Liver (tissue), 9 donors: ENCODE data around the gene OSBPL10. TPM values are rescaled to one million over a fixed set of nuclear protein-coding genes. Genes with fewer than 3 reads are reported as not detected.

Source experiments
- DNase-seq: peaks from one replicate; pipeline ENCODE4 v3.0.0-alpha.2; 2017; ENCODE audit warnings: low spot score
- H3K27ac ChIP-seq, 2 donors: one replicate each; pipeline ENCODE4 v1.7.0; 2013; ENCODE audit warnings: inconsistent platforms in 2 of 2, low read length in 2 of 2, control low read depth in 1 of 2, low read depth in 1 of 2, mild to moderate bottlenecking in 1 of 2
- H3K27me3 ChIP-seq, 4 donors: one replicate each; pipeline versions ENCODE4 v1.6.1 to v1.7.0; 2013; ENCODE audit warnings: low read length in 3 of 4, inconsistent platforms in 1 of 4, mild to moderate bottlenecking in 1 of 4, moderate library complexity in 1 of 4; ENCODE audit not compliant: control insufficient read depth in 4 of 4, insufficient read depth in 4 of 4
- H3K36me3 ChIP-seq, 4 donors: one replicate each; pipeline versions ENCODE4 v1.6.1 to v1.7.0; 2013; ENCODE audit warnings: low read length in 3 of 4, mild to moderate bottlenecking in 3 of 4, low read depth in 1 of 4, moderate library complexity in 1 of 4; ENCODE audit not compliant: control insufficient read depth in 4 of 4, insufficient read depth in 3 of 4
- H3K4me1 ChIP-seq, 4 donors: one replicate each; pipeline versions ENCODE4 v1.6.1 to v1.7.0; 2013; ENCODE audit warnings: low read length in 3 of 4, mild to moderate bottlenecking in 3 of 4, moderate library complexity in 1 of 4; ENCODE audit not compliant: control insufficient read depth in 4 of 4, insufficient read depth in 4 of 4
- H3K4me3 ChIP-seq, 3 donors: one replicate each; pipeline versions ENCODE4 v1.6.1 to v1.7.0; 2013; ENCODE audit warnings: low read length in 3 of 3, control low read depth in 1 of 3, low read depth in 1 of 3, mild to moderate bottlenecking in 1 of 3
- H3K9ac ChIP-seq, 2 donors: one replicate each; pipeline ENCODE4 v1.7.0; 2013; ENCODE audit warnings: low read length in 2 of 2, mild to moderate bottlenecking in 2 of 2, moderate library complexity in 2 of 2, control low read depth in 1 of 2, low read depth in 1 of 2
- H3K9me3 ChIP-seq, 4 donors: one replicate each; pipeline versions ENCODE4 v1.6.1 to v1.7.0; 2013; ENCODE audit warnings: low read length in 3 of 4; ENCODE audit not compliant: control insufficient read depth in 4 of 4
- ATF3 ChIP-seq: IDR thresholded peaks from 2 replicates; pipeline ENCODE4 v1.6.1; 2016; ENCODE audit warnings: antibody characterized with exemption
- CTCF ChIP-seq: fragments of 150-350 bp; IDR thresholded peaks from 2 replicates; pipeline ENCODE4 v1.5.1; 2017; ENCODE audit warnings: improper control_type of control experiment, low read depth, low read length; ENCODE audit not compliant: missing input control
- EGR1 ChIP-seq, 2 donors: IDR thresholded peaks; 2 replicates each; pipeline ENCODE4 v1.6.1; 2016 to 2018; ENCODE audit warnings: antibody characterized with exemption in 2 of 2, low read depth in 2 of 2
- FOXA1 ChIP-seq: IDR thresholded peaks from 2 replicates; pipeline ENCODE4 v1.6.1; 2016; ENCODE audit warnings: antibody characterized with exemption
- FOXA2 ChIP-seq: IDR thresholded peaks from 2 replicates; pipeline ENCODE4 v1.6.1; 2016; ENCODE audit warnings: antibody characterized with exemption
- GABPA ChIP-seq, 2 donors: IDR thresholded peaks in 1 of 2; conservative IDR thresholded peaks in 1 of 2; 2 replicates each; pipeline ENCODE4 v1.6.1; 2016; ENCODE audit warnings: antibody characterized with exemption in 2 of 2, mild to moderate bottlenecking in 1 of 2, moderate library complexity in 1 of 2
- HNF4A ChIP-seq, 2 donors: conservative IDR thresholded peaks; 2 replicates each; pipeline ENCODE4 v1.6.1; 2016; ENCODE audit warnings: antibody characterized with exemption in 2 of 2, mild to moderate bottlenecking in 2 of 2
- HNF4G ChIP-seq: IDR thresholded peaks from 2 replicates; pipeline ENCODE4 v1.6.1; 2016; ENCODE audit warnings: antibody characterized with exemption
- JUND ChIP-seq, 2 donors: IDR thresholded peaks; 2 replicates each; pipeline ENCODE4 v1.6.1; 2016; ENCODE audit warnings: antibody characterized with exemption in 2 of 2
- MAX ChIP-seq: IDR thresholded peaks from 2 replicates; pipeline ENCODE4 v1.6.1; 2016; ENCODE audit warnings: antibody characterized with exemption
- NR2F2 ChIP-seq: IDR thresholded peaks from 2 replicates; pipeline ENCODE4 v1.6.1; 2016; ENCODE audit warnings: antibody characterized with exemption
- RAD21 ChIP-seq, 2 donors: IDR thresholded peaks; 2 replicates each; pipeline ENCODE4 v1.6.1; 2016; ENCODE audit warnings: antibody characterized with exemption in 2 of 2, mild to moderate bottlenecking in 2 of 2
- REST ChIP-seq: IDR thresholded peaks from 2 replicates; pipeline ENCODE4 v1.6.1; 2016; ENCODE audit warnings: antibody characterized with exemption, mild to moderate bottlenecking
- RXRA ChIP-seq, 2 donors: IDR thresholded peaks; 2 replicates each; pipeline ENCODE4 v1.6.1; 2017 to 2018; ENCODE audit warnings: antibody characterized with exemption in 2 of 2, mild to moderate bottlenecking in 1 of 2
- SP1 ChIP-seq: IDR thresholded peaks from 2 replicates; pipeline ENCODE4 v1.6.1; 2018; ENCODE audit warnings: antibody characterized with exemption, mild to moderate bottlenecking
- TAF1 ChIP-seq: conservative IDR thresholded peaks from 2 replicates; pipeline ENCODE4 v1.6.1; 2016; ENCODE audit warnings: antibody characterized with exemption, mild to moderate bottlenecking
- YY1 ChIP-seq: IDR thresholded peaks from 2 replicates; pipeline ENCODE4 v1.6.1; 2016; ENCODE audit warnings: antibody characterized with exemption, mild to moderate bottlenecking
- ZBTB33 ChIP-seq: IDR thresholded peaks from 2 replicates; pipeline ENCODE4 v1.6.1; 2016; ENCODE audit warnings: antibody characterized with exemption
- WGBS: extraction: QIAGEN DNeasy Blood & Tissue Kit; methylation state at CpG from one replicate; pipeline ENCODE4 v1.1.7; 2013; 5-methylcytosine and 5-hydroxymethylcytosine counted together
- polyA plus RNA-seq, 2 donors: library from polyadenylated mRNA; stranded (reverse) in 1 of 2; unstranded in 1 of 2; fragments of 200-250 nt in 1 of 2; fragments of >200 nt in 1 of 2; fragmentation: Nextera tagmentation in 1 of 2; extraction: Ambion mirVana in 1 of 2; gene quantifications; one replicate each; pipeline versions ENCODE4 v1.2.1 to v1.2.3, GENCODE V29; 2013 to 2015
- total RNA-seq, 2 donors: library from RNA; depleted of rRNA; stranded (reverse); fragments of >200 nt; gene quantifications; one replicate each; pipeline ENCODE4 v1.2.3, GENCODE V29; 2014
- donor health status: healthy.
- donor health status: healthy.
- donor health status: healthy.
- donor health status: healthy.
- donor health status: healthy.

Gene OSBPL10
- total and polyA plus RNA-seq, 4 donors, result 0.75 to 4.0 (median 1.7) TPM

- TF ChIP-seq ZBTB33 (no peak), HNF4A (conservative IDR thresholded peaks at IDR 0.05) (no peak), NR2F2 (no peak)
These were observed 47.0 kb downstream of the OSBPL10 start (continued) for GRCh38 chr3:31934018-31934417.

- H3K4me3 ChIP-seq, result no peak overlapping the region
- no peaks in the 10 kb centered on the region for H3K36me3 ChIP-seq
- no peak overlapping the region for H3K9ac ChIP-seq
- H3K27ac ChIP-seq, result no peak overlapping the region
- peaks cover 0 to 3% (median 0%) of the 10 kb centered on the region in 4 donors for H3K9me3 ChIP-seq
- 94% methylated on average over 3 of the region's 3 CpGs for WGBS
- no peak for DNase-seq
- no peaks in the 10 kb centered on the region for H3K27me3 ChIP-seq
- H3K4me1 ChIP-seq, result no peaks in the 10 kb centered on the region
- no peak for TF ChIP-seq YY1
- no peak for TF ChIP-seq RAD21 (IDR thresholded peaks at IDR 0.05)
- TF ChIP-seq ATF3, result no peak
- TF ChIP-seq EGR1 (IDR thresholded peaks at IDR 0.05; ENCODE audit: low read depth in 2 of 2), result no peak
- TF ChIP-seq FOXA2, result no peak
- TF ChIP-seq TAF1, result no peak
- no peak for TF ChIP-seq JUND (IDR thresholded peaks at IDR 0.05)
- no peak for TF ChIP-seq RXRA (IDR thresholded peaks at IDR 0.05)
- TF ChIP-seq REST, result no peak
- no peak for TF ChIP-seq MAX
- TF ChIP-seq HNF4G, result no peak
- TF ChIP-seq ZBTB33, result no peak
- TF ChIP-seq SP1, result no peak
- TF ChIP-seq NR2F2, result no peak
- TF ChIP-seq HNF4A (conservative IDR thresholded peaks at IDR 0.05), result no peak
- no peak for TF ChIP-seq CTCF
- no peak for TF ChIP-seq GABPA (IDR thresholded peaks at IDR 0.05 in 1 of 2, conservative IDR thresholded peaks at IDR 0.05 in 1 of 2)
- TF ChIP-seq FOXA1, result no peak
These were observed 48.1 kb downstream of the OSBPL10 start for GRCh38 chr3:31932990-31933389.
